Measurements from ENCODE around the gene SMPDL3B.

DNA sequence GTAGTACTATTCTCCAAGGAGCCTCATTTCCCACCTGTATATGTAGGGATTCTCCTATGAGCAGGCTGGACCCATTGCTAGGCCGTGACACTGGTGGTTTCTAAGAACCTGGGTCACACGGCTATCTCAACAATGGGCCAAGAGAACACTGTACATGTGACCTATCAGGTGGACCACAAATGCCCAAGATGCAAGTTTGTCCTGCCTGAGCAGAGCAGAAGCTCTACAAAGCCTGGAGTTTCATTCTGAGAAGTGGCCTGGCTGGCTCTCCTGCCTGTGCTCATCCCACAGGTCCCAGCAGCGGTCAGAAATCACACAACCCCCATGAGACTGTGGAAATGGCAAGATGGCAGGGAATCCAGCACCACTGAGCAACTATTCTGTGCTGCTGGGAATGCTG lies 45.3 kb upstream of the SMPDL3B start:
- TF ChIP-seq, protein P1, sequence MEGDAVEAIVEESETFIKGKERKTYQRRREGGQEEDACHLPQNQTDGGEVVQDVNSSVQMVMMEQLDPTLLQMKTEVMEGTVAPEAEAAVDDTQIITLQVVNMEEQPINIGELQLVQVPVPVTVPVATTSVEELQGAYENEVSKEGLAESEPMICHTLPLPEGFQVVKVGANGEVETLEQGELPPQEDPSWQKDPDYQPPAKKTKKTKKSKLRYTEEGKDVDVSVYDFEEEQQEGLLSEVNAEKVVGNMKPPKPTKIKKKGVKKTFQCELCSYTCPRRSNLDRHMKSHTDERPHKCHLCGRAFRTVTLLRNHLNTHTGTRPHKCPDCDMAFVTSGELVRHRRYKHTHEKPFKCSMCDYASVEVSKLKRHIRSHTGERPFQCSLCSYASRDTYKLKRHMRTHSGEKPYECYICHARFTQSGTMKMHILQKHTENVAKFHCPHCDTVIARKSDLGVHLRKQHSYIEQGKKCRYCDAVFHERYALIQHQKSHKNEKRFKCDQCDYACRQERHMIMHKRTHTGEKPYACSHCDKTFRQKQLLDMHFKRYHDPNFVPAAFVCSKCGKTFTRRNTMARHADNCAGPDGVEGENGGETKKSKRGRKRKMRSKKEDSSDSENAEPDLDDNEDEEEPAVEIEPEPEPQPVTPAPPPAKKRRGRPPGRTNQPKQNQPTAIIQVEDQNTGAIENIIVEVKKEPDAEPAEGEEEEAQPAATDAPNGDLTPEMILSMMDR (optimal IDR thresholded peaks at IDR 0.05 in 1 of 3, IDR thresholded peaks at IDR 0.05 in 1 of 3, conservative IDR thresholded peaks at IDR 0.05 in 1 of 3; ENCODE audit: extremely low read depth in 1 of 3, insufficient read depth in 2 of 3, low read length in 3 of 3): no peak
- TF ChIP-seq EZH2 (IDR thresholded peaks at IDR 0.05; ENCODE audit: low read length): no peak
